Measurements from ENCODE around the gene SNX27.

GRCh38 chr1:151720974-151721787 lies 109.3 kb downstream of the SNX27 start, which contains the start of gene RIIAD1:
- TF ChIP-seq POLR2A (IDR thresholded peaks at IDR 0.05; ENCODE audit: extremely low read depth, insufficient read length): no peak
- TF ChIP-seq CTCF (IDR thresholded peaks at IDR 0.05; ENCODE audit: low read depth, low read length): no peak
- TF ChIP-seq MAX (IDR thresholded peaks at IDR 0.05; ENCODE audit: low read depth, low read length): no peak

Measured in NB4 (cell line).